ENCODE measurements around the gene IRAK1.

IRAK1 gene

DNA sequence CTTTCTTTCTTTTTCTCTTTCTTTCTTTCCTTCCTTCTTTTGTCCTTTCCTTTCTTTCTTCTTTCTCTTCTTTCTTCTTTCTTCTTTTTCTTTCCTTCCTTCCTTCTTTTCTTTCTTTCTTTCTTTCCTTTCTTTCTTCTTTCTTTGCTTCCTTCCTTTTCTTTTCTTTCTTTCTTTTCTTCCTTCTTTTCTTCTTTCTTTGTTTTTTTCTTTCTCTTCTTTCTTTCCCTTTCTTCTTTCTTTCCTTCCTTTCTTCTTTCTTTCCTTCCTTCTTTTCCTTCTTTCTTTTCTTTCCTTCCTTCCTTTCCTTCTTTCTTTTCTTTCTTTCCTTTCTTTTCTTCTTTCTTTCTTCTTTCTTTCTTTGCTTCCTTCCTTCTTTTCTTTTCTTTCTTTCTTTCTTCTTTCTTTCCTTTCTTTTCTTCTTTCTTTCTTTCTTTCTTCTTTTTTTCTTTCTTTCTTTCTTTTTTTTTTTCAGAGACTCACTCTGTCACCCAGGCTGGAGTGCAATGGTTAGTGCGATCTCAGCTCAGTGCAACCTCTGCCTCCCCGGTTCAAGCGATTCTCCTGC lies 28.6 kb downstream of the IRAK1 start:
- TF ChIP-seq, protein P1, sequence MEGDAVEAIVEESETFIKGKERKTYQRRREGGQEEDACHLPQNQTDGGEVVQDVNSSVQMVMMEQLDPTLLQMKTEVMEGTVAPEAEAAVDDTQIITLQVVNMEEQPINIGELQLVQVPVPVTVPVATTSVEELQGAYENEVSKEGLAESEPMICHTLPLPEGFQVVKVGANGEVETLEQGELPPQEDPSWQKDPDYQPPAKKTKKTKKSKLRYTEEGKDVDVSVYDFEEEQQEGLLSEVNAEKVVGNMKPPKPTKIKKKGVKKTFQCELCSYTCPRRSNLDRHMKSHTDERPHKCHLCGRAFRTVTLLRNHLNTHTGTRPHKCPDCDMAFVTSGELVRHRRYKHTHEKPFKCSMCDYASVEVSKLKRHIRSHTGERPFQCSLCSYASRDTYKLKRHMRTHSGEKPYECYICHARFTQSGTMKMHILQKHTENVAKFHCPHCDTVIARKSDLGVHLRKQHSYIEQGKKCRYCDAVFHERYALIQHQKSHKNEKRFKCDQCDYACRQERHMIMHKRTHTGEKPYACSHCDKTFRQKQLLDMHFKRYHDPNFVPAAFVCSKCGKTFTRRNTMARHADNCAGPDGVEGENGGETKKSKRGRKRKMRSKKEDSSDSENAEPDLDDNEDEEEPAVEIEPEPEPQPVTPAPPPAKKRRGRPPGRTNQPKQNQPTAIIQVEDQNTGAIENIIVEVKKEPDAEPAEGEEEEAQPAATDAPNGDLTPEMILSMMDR (IDR thresholded peaks at IDR 0.05; ENCODE audit: low read length, missing control alignments), result no peak
- DNase-seq (ENCODE audit: low read depth), result no peak
- no peak overlapping the region for H3K4me3 ChIP-seq (replicated peaks; ENCODE audit: low read depth, low read length)

DNA sequence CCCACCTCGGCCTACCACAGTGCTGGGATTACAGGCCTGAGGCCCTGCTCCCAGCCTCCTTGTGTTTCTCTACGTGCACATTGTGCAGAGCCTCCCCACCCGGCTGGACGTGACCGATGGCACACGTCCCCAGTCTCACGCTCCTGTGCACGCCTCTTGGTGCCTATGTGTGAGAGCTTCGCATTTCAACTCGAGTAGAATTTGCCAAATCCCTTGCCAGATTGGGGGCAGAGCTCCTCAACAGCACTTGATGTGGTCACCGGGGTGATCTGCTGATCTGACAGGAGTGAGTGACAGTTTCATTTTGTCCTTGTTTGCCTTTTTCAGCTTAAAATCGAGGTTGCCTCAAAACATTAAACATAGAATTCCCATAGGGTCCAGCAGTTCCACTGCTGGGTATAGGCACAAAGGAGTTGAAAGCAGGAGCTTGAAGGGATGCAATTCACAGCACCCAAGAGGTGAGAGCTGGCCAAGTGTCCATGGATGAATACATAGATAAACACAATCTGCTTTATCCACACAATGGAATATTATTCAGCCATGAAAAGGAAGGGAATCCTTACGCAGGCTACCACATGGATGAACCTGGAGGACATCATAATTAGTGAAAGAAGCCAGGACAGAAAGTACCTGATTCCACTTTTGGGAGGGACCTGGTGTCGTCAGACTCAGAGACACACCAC lies 29.6 kb downstream of the IRAK1 start:
- no peak for DNase-seq (ENCODE audit: low read depth)

DNA sequence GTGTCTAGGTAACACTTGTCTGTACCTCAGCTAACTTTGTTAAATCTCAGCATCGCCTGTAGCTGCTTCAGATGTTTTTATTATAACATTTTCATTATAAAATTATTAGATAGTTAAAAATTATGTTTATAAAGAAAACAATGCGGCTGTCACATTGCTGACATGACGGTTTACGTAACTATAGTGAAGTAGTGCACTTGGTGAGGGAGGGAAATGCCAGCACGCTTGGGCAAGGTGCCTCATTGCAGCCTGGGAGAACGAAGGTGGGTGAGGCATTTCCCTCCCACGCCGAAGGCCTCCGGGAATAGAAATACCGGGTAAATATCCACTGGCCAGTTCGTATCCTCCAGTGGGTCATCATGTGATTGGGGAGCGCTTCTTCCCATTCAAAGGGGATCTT lies 31.2 kb downstream of the IRAK1 start:
- H3K4me3 ChIP-seq (replicated peaks; ENCODE audit: low read depth, low read length), result no peak overlapping the region
- DNase-seq (ENCODE audit: low read depth), result no peak
- TF ChIP-seq, protein P1 (IDR thresholded peaks at IDR 0.05; ENCODE audit: low read length, missing control alignments), result no peak

More for the DNA sequence above, 29.6 kb downstream of the IRAK1 start:
- TF ChIP-seq, protein P1 (IDR thresholded peaks at IDR 0.05; ENCODE audit: low read length, missing control alignments), result no peak
- H3K4me3 ChIP-seq (replicated peaks; ENCODE audit: low read depth, low read length), result no peak overlapping the region

DNA sequence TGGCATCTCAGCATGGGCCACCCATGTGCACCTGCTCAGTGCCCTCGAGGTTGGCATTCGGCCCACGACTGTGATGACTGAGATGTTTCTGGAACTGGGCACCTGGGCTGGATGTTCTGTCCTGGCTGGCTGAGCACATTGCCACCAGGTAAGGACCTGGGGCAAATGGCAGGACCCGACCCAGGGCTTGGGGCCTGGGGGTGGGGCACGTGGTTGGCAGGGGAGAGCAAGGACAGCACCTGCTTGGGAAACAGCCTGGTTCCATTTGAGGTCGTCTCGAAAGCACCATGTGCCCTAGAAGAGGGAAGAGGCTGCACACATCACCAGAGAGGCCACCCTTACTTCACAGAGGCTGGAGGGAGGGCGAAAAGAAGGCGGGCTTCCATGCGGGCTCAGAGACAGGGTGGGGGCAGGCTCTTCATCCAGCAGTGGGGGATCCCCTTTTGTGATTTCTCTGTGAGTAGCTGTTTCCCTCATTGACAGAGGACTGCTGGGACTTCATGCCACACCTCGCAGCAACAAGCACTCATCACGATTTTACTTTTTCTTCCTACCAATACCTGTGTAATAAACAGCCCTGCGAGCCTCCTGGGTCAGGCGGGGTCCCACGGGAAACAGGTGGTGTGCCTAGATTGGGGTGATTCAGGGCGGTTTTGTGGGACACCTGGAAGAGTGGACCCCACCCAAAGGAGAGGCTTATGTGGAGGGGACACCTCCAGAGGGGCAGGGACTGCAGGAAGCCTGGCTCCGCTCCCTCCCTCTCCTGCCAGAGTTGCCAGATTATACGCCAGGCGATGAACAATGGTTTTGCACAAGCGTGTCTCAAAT lies 35.1 kb downstream of the IRAK1 start:
- no peak for DNase-seq (ENCODE audit: low read depth)
- no peak overlapping the region for H3K4me3 ChIP-seq (replicated peaks; ENCODE audit: low read depth, low read length)
- TF ChIP-seq, protein P1 (IDR thresholded peaks at IDR 0.05; ENCODE audit: low read length, missing control alignments), result no peak

DNA sequence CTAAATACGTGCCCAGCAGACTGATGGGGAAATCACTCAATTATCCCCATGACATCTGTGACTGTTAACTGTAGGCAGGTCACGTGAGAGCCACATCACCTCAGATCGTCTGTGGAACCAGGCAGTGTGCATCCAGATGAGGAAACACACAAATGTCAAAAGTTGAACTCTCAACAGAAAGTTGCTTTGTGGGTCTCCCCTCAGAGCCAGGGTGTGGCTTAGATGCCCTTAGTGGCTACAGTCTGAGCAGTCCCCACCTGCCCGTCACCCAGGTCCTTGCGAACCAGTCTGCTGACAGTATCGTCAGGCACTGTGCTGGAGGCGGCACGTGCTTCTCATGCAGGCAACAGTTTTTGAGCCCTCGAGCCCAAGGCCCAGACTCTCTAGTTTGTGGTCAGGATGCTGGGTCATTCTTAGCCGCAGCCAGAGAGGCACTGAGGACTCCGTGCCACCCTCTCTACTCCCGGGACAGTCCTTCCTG lies 36.3 kb downstream of the IRAK1 start:
- TF ChIP-seq, protein P1 (IDR thresholded peaks at IDR 0.05; ENCODE audit: low read length, missing control alignments), result no peak
- no peak for DNase-seq (ENCODE audit: low read depth)
- H3K4me3 ChIP-seq (replicated peaks; ENCODE audit: low read depth, low read length), result no peak overlapping the region

DNA sequence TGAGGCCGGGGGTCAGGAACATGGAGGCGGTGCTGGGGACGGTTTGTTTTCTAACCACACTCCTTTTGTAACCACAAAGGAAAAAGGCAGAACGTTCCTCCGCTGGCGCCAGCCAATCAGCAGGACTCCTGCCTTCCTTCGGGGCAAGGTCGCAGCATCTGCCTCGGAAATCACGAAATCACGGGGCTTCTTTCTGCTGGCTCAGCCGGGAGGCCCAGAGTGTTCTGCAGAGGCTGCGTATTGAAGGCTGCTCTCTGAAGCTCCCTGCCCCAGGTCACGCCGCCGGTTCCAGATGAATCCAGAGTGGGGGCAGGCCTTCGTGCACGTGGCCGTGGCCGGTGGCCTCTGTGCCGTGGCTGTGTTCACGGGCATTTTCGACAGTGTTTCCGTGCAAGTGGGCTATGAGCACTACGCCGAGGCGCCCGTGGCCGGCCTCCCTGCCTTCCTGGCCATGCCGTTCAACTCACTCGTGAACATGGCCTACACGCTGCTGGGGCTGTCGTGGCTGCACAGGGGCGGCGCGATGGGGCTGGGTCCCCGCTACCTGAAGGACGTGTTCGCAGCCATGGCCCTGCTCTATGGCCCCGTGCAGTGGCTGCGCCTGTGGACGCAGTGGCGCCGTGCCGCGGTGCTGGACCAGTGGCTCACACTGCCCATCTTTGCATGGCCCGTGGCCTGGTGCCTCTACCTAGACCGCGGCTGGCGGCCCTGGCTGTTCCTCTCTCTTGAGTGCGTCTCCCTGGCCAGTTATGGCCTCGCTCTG lies 37.8 kb downstream of the IRAK1 start:
- DNase-seq (ENCODE audit: low read depth), result no peak
- TF ChIP-seq, protein P1 (IDR thresholded peaks at IDR 0.05; ENCODE audit: low read length, missing control alignments), result no peak
- H3K4me3 ChIP-seq (replicated peaks; ENCODE audit: low read depth, low read length), result no peak overlapping the region

Measured in fibroblast of pulmonary artery (primary cell).